Suprapubic skin (tissue), 4 donors: ENCODE measurements around the gene KIF25. TPM values are rescaled to one million over a fixed set of nuclear protein-coding genes. Genes with fewer than 3 reads are reported as not detected.
"Not testable (repeated sequence)": the region's sequence is repeated elsewhere in the genome, so short reads cannot be mapped to it uniquely, and the experiment has no call there.

Experiments
- DNase-seq, 2 donors: peaks; one replicate each; pipeline ENCODE4 v3.0.0-alpha.2; 2019; ENCODE audit warnings: low spot score in 2 of 2
- H3K27ac ChIP-seq: fragments of 200-600 bp; sonication (generic); one replicate; pipeline ENCODE4 v1.5.1; 2019
- H3K27me3 ChIP-seq: fragments of 200-600 bp; sonication (generic); one replicate; pipeline ENCODE4 v1.5.1; 2019
- H3K36me3 ChIP-seq: fragments of 200-600 bp; sonication (generic); one replicate; pipeline ENCODE4 v1.5.1; 2019
- H3K4me1 ChIP-seq: fragments of 200-600 bp; sonication (generic); one replicate; pipeline ENCODE4 v1.5.1; 2019
- H3K4me3 ChIP-seq: fragments of 200-600 bp; sonication (generic); one replicate; pipeline ENCODE4 v1.5.1; 2019; ENCODE audit warnings: mild to moderate bottlenecking
- H3K9me3 ChIP-seq: fragments of 200-600 bp; sonication (generic); one replicate; pipeline ENCODE4 v1.5.1; 2019
- EP300 ChIP-seq: sonication (generic); formaldehyde crosslinking; IDR thresholded peaks from one replicate; pipeline ENCODE4 v1.6.1; 2017; ENCODE audit warnings: antibody characterized with exemption
- POLR2A ChIP-seq, 2 donors: fragments of 450-650 bp; IDR thresholded peaks; one replicate each; pipeline ENCODE4 v1.6.1; 2017; ENCODE audit warnings: antibody characterized with exemption in 2 of 2, mild to moderate bottlenecking in 2 of 2, moderate library complexity in 2 of 2
- POLR2AphosphoS5 ChIP-seq, 3 donors: sonication (generic); formaldehyde crosslinking; IDR thresholded peaks; one replicate each; pipeline ENCODE4 v1.6.1; 2017; ENCODE audit warnings: antibody characterized with exemption in 3 of 3
- WGBS: methylation state at CpG from one replicate; pipeline ENCODE4 v1.1.5; 2018; 5-methylcytosine and 5-hydroxymethylcytosine counted together
- total RNA-seq, 4 donors: library from RNA; depleted of rRNA; stranded (reverse); fragments of >200 nt; gene quantifications; one replicate each; pipeline ENCODE4 v1.1.0, GENCODE V29; 2016
- TF ChIP-seq, protein P1 (sequence below), 2 donors: fragments of 200-600 bp in 1 of 2; fragments of 450-650 bp in 1 of 2; sonication (generic) in 1 of 2; IDR thresholded peaks; one replicate each; pipeline ENCODE4 v1.5.1; 2016 to 2019; ENCODE audit warnings: antibody characterized with exemption in 2 of 2, mild to moderate bottlenecking in 1 of 2, moderate library complexity in 1 of 2

KIF25 gene
- total RNA-seq, 4 donors from 2014 or later = 0.76 TPM; not detected in 3

DNA sequence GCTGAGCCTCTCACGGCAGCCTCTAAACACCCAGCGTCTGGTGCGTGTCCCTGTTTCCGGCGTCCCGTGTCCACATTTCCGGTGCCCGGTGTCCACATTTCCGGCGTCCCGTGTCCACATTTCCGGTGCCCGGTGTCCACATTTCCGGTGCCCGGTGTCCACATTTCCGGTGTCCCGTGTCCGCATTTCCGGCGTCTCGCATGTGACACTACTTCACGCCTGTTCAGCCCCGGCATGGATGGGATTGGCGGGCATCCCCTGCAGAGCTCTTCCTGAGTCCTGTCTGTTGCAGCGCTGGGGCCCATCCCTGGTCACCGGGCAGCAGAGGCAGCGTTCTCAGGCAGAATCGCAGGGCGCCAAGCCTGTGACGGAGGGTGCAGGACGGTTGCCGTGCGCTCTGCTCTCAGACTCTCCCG is 78.3 kb downstream of the KIF25 start:
- Histone ChIP-seq H3K27me3 (peaks cover 29% of the 10 kb centered on the region), H3K27ac (no peak overlapping the region), H3K4me1 (no peaks in the 10 kb centered on the region), H3K36me3 (no peaks in the 10 kb centered on the region), H3K9me3 (no peaks in the 10 kb centered on the region), H3K4me3 (no peak overlapping the region)
- DNase-seq = no peak
- TF ChIP-seq POLR2AphosphoS5 (IDR thresholded peaks at IDR 0.05) (no peak), POLR2A (IDR thresholded peaks at IDR 0.05) (no peak), EP300 (no peak)
- TF ChIP-seq, protein P1, sequence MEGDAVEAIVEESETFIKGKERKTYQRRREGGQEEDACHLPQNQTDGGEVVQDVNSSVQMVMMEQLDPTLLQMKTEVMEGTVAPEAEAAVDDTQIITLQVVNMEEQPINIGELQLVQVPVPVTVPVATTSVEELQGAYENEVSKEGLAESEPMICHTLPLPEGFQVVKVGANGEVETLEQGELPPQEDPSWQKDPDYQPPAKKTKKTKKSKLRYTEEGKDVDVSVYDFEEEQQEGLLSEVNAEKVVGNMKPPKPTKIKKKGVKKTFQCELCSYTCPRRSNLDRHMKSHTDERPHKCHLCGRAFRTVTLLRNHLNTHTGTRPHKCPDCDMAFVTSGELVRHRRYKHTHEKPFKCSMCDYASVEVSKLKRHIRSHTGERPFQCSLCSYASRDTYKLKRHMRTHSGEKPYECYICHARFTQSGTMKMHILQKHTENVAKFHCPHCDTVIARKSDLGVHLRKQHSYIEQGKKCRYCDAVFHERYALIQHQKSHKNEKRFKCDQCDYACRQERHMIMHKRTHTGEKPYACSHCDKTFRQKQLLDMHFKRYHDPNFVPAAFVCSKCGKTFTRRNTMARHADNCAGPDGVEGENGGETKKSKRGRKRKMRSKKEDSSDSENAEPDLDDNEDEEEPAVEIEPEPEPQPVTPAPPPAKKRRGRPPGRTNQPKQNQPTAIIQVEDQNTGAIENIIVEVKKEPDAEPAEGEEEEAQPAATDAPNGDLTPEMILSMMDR (IDR thresholded peaks at IDR 0.05) = no peak
- 86% methylated on average over 16 of the region's 34 CpGs for WGBS

DNA sequence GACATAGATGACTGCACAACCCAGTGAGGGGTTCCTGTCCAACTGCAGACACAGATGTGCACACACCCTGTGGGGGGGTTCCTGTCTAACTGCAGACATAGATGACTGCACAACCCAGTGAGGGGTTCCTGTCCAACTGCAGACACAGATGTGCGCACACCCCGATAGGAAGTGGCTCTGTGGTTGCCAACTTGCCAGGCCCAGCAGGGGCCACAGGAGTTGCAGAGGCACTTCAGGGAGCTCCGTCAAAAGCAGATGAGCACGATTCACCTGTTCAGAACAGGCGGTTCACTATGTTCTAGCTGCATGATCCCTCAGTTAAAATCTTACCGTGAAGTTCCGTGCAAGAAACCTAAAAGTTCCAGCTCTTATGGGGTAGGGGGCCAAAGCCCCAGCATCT is 79.9 kb downstream of the KIF25 start:
- H3K27me3 ChIP-seq = peaks cover 20% of the 10 kb centered on the region
- H3K27ac ChIP-seq, H3K4me3 ChIP-seq, DNase-seq, H3K36me3 ChIP-seq, H3K9me3 ChIP-seq, H3K4me1 ChIP-seq: not testable (repeated sequence)
- 89% methylated on average over 5 of the region's 7 CpGs for WGBS

DNA sequence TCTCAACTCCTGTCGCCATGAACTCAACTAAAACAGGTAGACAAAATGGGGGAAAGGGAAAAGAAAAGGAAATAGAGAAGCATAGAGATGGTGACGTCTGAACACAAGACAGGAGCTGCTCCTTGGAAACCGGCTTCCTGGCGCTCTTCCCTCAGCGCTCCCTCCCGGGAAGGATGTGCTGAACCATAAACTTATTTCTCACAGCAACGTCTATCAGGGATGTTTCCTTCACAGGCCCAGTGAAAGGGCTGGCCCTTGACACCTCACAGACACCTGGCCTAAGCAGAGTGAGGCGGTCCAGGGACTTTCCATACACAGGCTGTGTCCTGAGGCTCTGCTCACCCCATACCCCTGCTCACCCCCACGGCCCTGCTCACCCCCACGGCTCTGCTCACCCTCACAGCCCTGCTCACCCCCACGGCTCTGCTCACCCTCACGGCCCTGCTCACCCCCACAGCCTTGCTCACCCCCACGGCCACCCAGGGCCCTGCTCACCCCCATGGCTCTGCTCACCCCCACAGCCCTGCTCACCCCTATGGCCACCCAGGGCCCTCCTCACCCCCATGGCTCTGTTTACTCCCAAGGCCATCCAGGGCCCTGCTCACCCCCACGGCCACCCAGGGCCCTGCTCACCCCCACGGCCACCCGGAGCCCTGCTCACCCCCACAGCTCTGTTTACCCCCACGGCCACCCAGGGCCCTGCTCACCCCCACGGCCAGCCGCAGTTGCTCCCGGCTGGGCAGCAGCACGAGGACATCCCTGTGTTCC is 80.9 kb downstream of the KIF25 start:
- 59% methylated on average over 17 of the region's 21 CpGs for WGBS

DNA sequence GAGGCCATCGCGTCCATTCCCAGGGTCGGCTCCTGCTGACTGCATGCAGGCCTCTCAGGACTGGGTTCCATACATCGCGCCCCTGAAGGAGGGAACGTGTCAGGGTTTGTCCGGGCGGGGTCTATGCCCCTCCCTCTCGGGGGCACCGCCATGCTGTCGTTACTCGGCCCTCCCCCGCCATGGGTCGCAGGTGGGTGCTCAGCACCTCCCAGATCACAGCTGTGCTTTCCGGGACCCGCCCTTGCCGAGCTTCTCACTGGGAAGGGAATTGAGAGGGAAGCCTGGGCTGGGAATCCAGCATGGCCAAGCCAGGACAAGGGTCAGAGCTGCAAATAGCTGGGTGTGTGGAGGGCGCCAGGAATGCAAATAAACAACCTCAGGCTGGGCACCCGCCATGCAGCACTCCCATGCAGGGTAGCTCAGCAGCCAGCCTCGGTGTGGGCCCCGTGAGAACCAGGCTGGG is 81.5 kb downstream of the KIF25 start, which contains the start of gene FRMD1:
TSS of gene FRMD1 (minus strand) at position 270 of the 463 bp plus-strand sequence. CDS start at position 152, 118 bp downstream.
- Histone ChIP-seq H3K9me3 (no peaks in the 10 kb centered on the region), H3K36me3 (no peaks in the 10 kb centered on the region), H3K27ac (no peak within 1 kb of the TSS), H3K27me3 (peaks cover 8% of the 10 kb centered on the region), H3K4me3 (no peak within 1 kb of the TSS), H3K4me1 (no peaks in the 10 kb centered on the region)
- TF ChIP-seq, protein P1 (IDR thresholded peaks at IDR 0.05) = no peak
- TF ChIP-seq POLR2AphosphoS5 (IDR thresholded peaks at IDR 0.05) (no peak), EP300 (no peak), POLR2A (IDR thresholded peaks at IDR 0.05) (no peak)
- 20% methylated on average over 1 of the region's 21 CpGs for WGBS
- no peak for DNase-seq

More for the DNA sequence above, 80.9 kb downstream of the KIF25 start:
- Histone ChIP-seq H3K27me3 (peaks cover 14% of the 10 kb centered on the region), H3K4me3 (no peak overlapping the region), H3K9me3 (no peaks in the 10 kb centered on the region), H3K36me3 (no peaks in the 10 kb centered on the region), H3K4me1 (no peaks in the 10 kb centered on the region), H3K27ac (no peak overlapping the region)
- TF ChIP-seq, protein P1 (IDR thresholded peaks at IDR 0.05) = no peak
- TF ChIP-seq EP300 (no peak), POLR2A (IDR thresholded peaks at IDR 0.05) (no peak), POLR2AphosphoS5 (IDR thresholded peaks at IDR 0.05) (no peak)
- no peak for DNase-seq

DNA sequence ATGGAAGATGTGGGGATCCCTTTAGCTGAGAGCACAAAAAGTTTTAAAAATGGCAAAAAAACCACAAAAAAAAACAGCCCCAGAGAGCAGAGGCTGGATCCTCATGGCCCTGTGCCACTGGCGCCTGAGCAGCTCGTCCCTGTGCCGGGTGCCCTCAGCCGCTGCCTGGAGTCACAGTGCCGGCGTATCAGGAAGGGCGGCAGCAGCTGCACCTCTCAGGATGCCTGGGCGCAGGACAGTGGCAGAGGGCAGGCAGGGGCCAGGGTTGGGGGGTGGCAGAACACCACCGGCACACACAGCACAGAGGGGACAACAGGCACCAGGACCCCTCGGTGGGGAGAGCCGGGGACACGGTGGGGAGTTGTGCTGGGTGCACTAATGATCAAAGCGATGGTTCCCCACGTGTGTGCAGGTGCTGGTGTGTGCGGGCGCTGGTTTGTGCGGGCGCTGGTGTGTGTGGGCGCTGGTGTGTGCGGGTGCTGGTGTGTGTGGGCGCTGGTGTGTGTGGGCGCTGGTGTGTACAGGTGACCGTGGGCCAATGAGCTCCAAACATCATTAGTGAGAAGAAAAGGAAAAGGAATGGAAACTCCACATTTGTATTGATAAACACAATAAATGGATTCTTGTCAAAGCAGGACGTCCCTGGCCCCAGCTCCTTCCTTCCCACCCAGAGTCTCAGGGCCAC is 83.1 kb downstream of the KIF25 start:
- DNase-seq = no peak
- Histone ChIP-seq H3K4me3 (no peak overlapping the region), H3K27ac (no peak overlapping the region), H3K4me1 (no peaks in the 10 kb centered on the region), H3K36me3 (no peaks in the 10 kb centered on the region), H3K27me3 (peaks cover 6% of the 10 kb centered on the region), H3K9me3 (no peaks in the 10 kb centered on the region)
- no peak for TF ChIP-seq EP300
- TF ChIP-seq, protein P1 (IDR thresholded peaks at IDR 0.05) = no peak
- TF ChIP-seq POLR2A (IDR thresholded peaks at IDR 0.05) = no peak
- TF ChIP-seq POLR2AphosphoS5 (IDR thresholded peaks at IDR 0.05) = no peak
- WGBS = 82% methylated on average over 21 of the region's 24 CpGs
